ENCODE measurements around the gene EVX1. TPM values are rescaled to one million over a fixed set of nuclear protein-coding genes. Genes with fewer than 3 reads are reported as not detected.

EVX1 gene
- total RNA-seq (2014; rRNA removed; shearing (Covaris generic); ENCODE audit: low replicate concordance): not detected in 2 replicates

DNA sequence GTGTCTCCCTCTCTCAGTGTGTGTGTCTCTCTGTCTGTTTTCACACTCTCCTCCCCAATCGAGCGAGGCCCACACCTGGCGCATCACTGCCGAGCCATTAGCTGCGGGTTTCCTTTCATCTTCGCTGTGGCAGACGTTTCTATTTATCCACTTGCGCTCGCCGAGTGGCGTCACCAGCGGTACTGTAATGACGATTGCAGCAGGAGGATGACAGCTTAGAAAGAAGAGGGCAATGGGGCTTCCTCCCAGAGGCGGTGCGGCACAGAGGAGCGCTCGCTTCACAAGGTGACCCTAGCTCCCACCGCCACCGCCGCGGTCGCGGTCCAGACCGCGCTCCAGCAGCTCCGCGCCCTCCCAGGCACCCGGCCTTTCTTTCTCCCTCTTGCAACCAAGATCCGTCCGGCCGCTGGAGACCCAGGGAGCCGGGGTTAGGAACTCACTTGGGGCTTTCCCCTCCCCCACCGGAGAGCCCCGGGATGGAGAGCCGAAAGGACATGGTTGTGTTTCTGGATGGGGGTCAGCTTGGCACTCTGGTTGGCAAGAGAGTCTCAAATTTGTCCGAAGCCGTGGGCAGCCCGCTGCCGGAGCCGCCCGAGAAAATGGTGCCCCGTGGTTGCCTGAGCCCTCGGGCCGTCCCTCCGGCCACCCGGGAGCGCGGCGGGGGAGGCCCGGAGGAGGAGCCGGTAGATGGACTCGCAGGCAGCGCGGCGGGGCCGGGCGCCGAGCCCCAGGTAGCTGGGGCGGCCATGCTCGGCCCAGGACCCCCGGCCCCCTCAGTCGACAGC is at the start of gene EVX1:
Gene EVX1, plus strand, starts transcription at position 248 of the 785 bp plus-strand sequence. Its CDS starts 229 bp downstream, at position 477.
- no peaks in the 10 kb centered on the region for H3K9me3 ChIP-seq (ENCODE audit: low read length)
- H3K79me2 ChIP-seq (ENCODE audit: low read length): no peaks in the 10 kb centered on the region
- H3K9me2 ChIP-seq (replicated peaks; ENCODE audit: insufficient read depth, low read length): no peaks in the 10 kb centered on the region
- DNase-seq: no peak
- H3K4me1 ChIP-seq (ENCODE audit: low read length): no peaks in the 10 kb centered on the region
- H2AFZ ChIP-seq (ENCODE audit: low read length): no peak within 1 kb of the TSS
- H3K27ac ChIP-seq (ENCODE audit: low read length): no peak within 1 kb of the TSS
- H4K20me1 ChIP-seq (ENCODE audit: insufficient read depth, low read depth, low read length): no peaks in the 10 kb centered on the region; the same call in 1 of the 2 replicates
- H3K9ac ChIP-seq (ENCODE audit: low read length): no peak within 1 kb of the TSS
- no peaks in the 10 kb centered on the region for H3K27me3 ChIP-seq (ENCODE audit: low read length)
- no peak within 1 kb of the TSS for H3K4me3 ChIP-seq (ENCODE audit: low read length)
- no peak within 1 kb of the TSS for H3K4me2 ChIP-seq (ENCODE audit: low read depth, low read length, poor library complexity, severe bottlenecking)
- H3K36me3 ChIP-seq (ENCODE audit: insufficient read depth, low read length): no peaks in the 10 kb centered on the region

- Histone ChIP-seq H3K36me3 (ENCODE audit: insufficient read depth, low read length) (no peaks in the 10 kb centered on the region), H3K4me2 (ENCODE audit: low read depth, low read length, poor library complexity, severe bottlenecking) (no peak overlapping the region), H3K27me3 (ENCODE audit: low read length) (no peaks in the 10 kb centered on the region), H3K4me3 (ENCODE audit: low read length) (no peak overlapping the region), H3K79me2 (ENCODE audit: low read length) (no peaks in the 10 kb centered on the region), H3K9ac (ENCODE audit: low read length) (no peak overlapping the region), H3K9me3 (ENCODE audit: low read length) (no peaks in the 10 kb centered on the region), H3K9me2 (replicated peaks; ENCODE audit: insufficient read depth, low read length) (no peaks in the 10 kb centered on the region), H3K4me1 (ENCODE audit: low read length) (peaks cover 2% of the 10 kb centered on the region; the same call in 1 of the 2 replicates), H2AFZ (ENCODE audit: low read length) (no peak overlapping the region), H4K20me1 (ENCODE audit: insufficient read depth, low read depth, low read length) (no peaks in the 10 kb centered on the region), H3K27ac (ENCODE audit: low read length) (no peak overlapping the region)
- no peak for DNase-seq
These were observed 49.1 kb upstream of the EVX1 start for GRCh38 chr7:27193335-27194001.

GRCh38 chr7:27194002-27194352 is 48.6 kb upstream of the EVX1 start:
- Histone ChIP-seq H3K4me2 (ENCODE audit: low read depth, low read length, poor library complexity, severe bottlenecking) (no peak overlapping the region), H3K9ac (ENCODE audit: low read length) (no peak overlapping the region), H3K4me3 (ENCODE audit: low read length) (no peak overlapping the region), H3K4me1 (ENCODE audit: low read length) (peaks cover 2% of the 10 kb centered on the region; the same call in 1 of the 2 replicates), H4K20me1 (ENCODE audit: insufficient read depth, low read depth, low read length) (no peaks in the 10 kb centered on the region), H3K9me3 (ENCODE audit: low read length) (no peaks in the 10 kb centered on the region), H2AFZ (ENCODE audit: low read length) (no peak overlapping the region), H3K9me2 (replicated peaks; ENCODE audit: insufficient read depth, low read length) (no peaks in the 10 kb centered on the region), H3K36me3 (ENCODE audit: insufficient read depth, low read length) (no peaks in the 10 kb centered on the region), H3K27ac (ENCODE audit: low read length) (no peak overlapping the region), H3K27me3 (ENCODE audit: low read length) (no peaks in the 10 kb centered on the region), H3K79me2 (ENCODE audit: low read length) (no peaks in the 10 kb centered on the region)
- DNase-seq: no peak

GRCh38 chr7:27194686-27195379 is 47.8 kb upstream of the EVX1 start:
- no peak overlapping the region for H3K4me3 ChIP-seq (ENCODE audit: low read length)
- no peaks in the 10 kb centered on the region for H4K20me1 ChIP-seq (ENCODE audit: insufficient read depth, low read depth, low read length)
- H3K4me2 ChIP-seq (ENCODE audit: low read depth, low read length, poor library complexity, severe bottlenecking): no peak overlapping the region
- no peaks in the 10 kb centered on the region for H3K36me3 ChIP-seq (ENCODE audit: insufficient read depth, low read length)
- no peak for DNase-seq
- no peak overlapping the region for H3K9ac ChIP-seq (ENCODE audit: low read length)
- no peak overlapping the region for H3K27ac ChIP-seq (ENCODE audit: low read length)
- H3K9me3 ChIP-seq (ENCODE audit: low read length): no peaks in the 10 kb centered on the region
- H2AFZ ChIP-seq (ENCODE audit: low read length): no peak overlapping the region
- H3K79me2 ChIP-seq (ENCODE audit: low read length): no peaks in the 10 kb centered on the region
- no peaks in the 10 kb centered on the region for H3K27me3 ChIP-seq (ENCODE audit: low read length)
- no peaks in the 10 kb centered on the region for H3K9me2 ChIP-seq (replicated peaks; ENCODE audit: insufficient read depth, low read length)
- peaks cover 2% of the 10 kb centered on the region; the same call in 1 of the 2 replicates for H3K4me1 ChIP-seq (ENCODE audit: low read length)

- Histone ChIP-seq H3K4me1 (ENCODE audit: low read length) (peaks cover 15% of the 10 kb centered on the region), H3K4me2 (ENCODE audit: low read depth, low read length, poor library complexity, severe bottlenecking) (no peak overlapping the region), H3K79me2 (ENCODE audit: low read length) (no peaks in the 10 kb centered on the region), H3K9ac (ENCODE audit: low read length) (no peak overlapping the region), H4K20me1 (ENCODE audit: insufficient read depth, low read depth, low read length) (no peaks in the 10 kb centered on the region), H3K9me2 (replicated peaks; ENCODE audit: insufficient read depth, low read length) (no peaks in the 10 kb centered on the region), H3K9me3 (ENCODE audit: low read length) (no peaks in the 10 kb centered on the region), H3K27ac (ENCODE audit: low read length) (no peak overlapping the region), H2AFZ (ENCODE audit: low read length) (no peak overlapping the region), H3K4me3 (ENCODE audit: low read length) (no peak overlapping the region), H3K27me3 (ENCODE audit: low read length) (no peaks in the 10 kb centered on the region), H3K36me3 (ENCODE audit: insufficient read depth, low read length) (no peaks in the 10 kb centered on the region)
- peak; percentile 92 for DNase-seq
These were observed 46.3 kb upstream of the EVX1 start for GRCh38 chr7:27196287-27196767.

DNA sequence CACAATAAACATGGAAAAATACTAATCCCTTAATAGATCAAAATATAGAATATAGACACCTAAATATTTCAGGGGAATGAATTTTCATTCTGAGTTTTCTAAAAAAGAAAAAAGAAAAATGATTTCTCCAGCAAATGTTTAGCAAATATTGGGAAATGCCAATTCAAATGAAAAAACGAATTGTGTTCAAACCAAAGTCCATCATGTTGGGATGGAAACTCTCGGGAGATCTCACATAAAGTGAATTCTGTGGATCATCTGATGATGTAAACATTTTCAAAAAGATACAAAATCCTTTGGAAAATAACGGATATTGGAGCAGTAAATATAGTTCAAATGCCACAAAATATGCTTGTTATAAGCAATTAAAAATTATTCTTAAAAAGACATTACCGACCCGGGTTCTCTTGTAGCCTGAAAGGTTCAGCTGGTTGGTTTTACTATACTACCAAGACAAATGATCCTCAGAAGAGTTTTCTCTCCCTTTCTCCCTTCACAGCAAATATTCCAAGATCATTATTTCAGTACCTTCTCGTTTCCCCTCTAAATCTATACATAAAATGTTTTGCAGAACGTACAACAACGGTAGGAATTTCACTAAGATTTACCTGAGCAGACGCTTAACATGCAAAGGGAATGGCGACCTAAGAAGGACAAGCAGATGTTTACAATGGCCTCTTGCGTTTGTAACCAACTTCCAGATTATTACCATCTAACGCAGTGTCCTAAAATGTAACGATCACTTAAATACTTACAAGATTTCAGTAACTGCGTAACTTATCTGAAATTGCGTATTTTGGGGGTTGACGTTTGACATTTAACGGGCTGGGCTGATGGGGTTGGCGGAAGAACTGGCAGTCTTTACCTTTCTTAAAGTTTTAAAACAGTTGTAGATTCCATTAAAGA is 45.2 kb upstream of the EVX1 start:
- no peaks in the 10 kb centered on the region for H3K27me3 ChIP-seq (ENCODE audit: low read length)
- no peaks in the 10 kb centered on the region for H3K79me2 ChIP-seq (ENCODE audit: low read length)
- no peak for DNase-seq
- H4K20me1 ChIP-seq (ENCODE audit: insufficient read depth, low read depth, low read length): no peaks in the 10 kb centered on the region
- no peak overlapping the region for H3K4me2 ChIP-seq (ENCODE audit: low read depth, low read length, poor library complexity, severe bottlenecking)
- no peaks in the 10 kb centered on the region for H3K9me2 ChIP-seq (replicated peaks; ENCODE audit: insufficient read depth, low read length)
- no peak overlapping the region for H2AFZ ChIP-seq (ENCODE audit: low read length)
- no peak overlapping the region for H3K4me3 ChIP-seq (ENCODE audit: low read length)
- H3K9ac ChIP-seq (ENCODE audit: low read length): no peak overlapping the region
- H3K27ac ChIP-seq (ENCODE audit: low read length): no peak overlapping the region
- peaks cover 22% of the 10 kb centered on the region for H3K4me1 ChIP-seq (ENCODE audit: low read length)
- H3K9me3 ChIP-seq (ENCODE audit: low read length): no peaks in the 10 kb centered on the region
- no peaks in the 10 kb centered on the region for H3K36me3 ChIP-seq (ENCODE audit: insufficient read depth, low read length)

DNA sequence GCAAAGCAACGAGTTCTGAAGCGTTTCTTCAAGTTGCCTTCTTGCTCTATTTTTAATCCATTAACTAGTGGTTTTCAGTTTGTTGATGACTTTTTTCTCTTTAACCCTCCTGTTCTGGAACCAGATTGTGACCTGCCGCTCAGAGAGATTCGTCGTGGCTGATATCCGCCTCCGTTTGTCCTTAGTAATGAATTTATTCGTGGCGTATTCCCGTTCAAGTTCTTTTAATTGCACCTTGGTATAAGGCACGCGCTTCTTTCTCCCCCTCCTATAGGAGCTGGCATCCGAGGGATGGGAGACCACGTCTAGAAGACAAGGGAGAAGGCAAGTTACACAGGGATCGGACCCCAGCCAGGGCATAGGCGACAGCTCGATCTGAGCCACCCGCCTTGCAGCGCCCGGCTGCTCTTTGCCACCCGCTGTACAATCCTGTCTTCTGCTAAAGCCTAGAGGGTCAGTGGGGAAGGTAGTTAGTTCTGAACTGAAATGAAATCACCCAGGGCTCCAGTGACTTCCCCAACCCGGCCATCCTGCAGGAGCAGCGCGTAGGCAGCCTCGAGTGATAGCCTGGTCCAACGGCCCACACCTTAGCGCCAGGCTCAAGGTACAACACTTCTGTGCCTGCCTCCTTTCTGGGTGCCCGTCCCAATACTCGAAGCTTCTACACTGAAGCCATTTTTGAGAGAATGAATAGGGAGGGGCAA is 44.3 kb upstream of the EVX1 start:
- no peak overlapping the region for H2AFZ ChIP-seq (ENCODE audit: low read length)
- DNase-seq: no peak
- no peaks in the 10 kb centered on the region for H3K27me3 ChIP-seq (ENCODE audit: low read length)
- H3K36me3 ChIP-seq (ENCODE audit: insufficient read depth, low read length): no peaks in the 10 kb centered on the region
- H3K9ac ChIP-seq (ENCODE audit: low read length): no peak overlapping the region
- peaks cover 22% of the 10 kb centered on the region for H3K4me1 ChIP-seq (ENCODE audit: low read length)
- no peak overlapping the region for H3K27ac ChIP-seq (ENCODE audit: low read length)
- H3K9me3 ChIP-seq (ENCODE audit: low read length): no peaks in the 10 kb centered on the region
- H3K9me2 ChIP-seq (replicated peaks; ENCODE audit: insufficient read depth, low read length): no peaks in the 10 kb centered on the region
- no peak overlapping the region for H3K4me2 ChIP-seq (ENCODE audit: low read depth, low read length, poor library complexity, severe bottlenecking)
- H3K79me2 ChIP-seq (ENCODE audit: low read length): no peaks in the 10 kb centered on the region
- H4K20me1 ChIP-seq (ENCODE audit: insufficient read depth, low read depth, low read length): no peaks in the 10 kb centered on the region
- no peak overlapping the region for H3K4me3 ChIP-seq (ENCODE audit: low read length)
